ENCODE results near the gene RNF43. TPM values are rescaled to one million over a fixed set of nuclear protein-coding genes. Genes with fewer than 3 reads are reported as not detected.

The RNF43 gene
- polyA plus RNA-seq, 1 donor (not counting 4 experiments of a cell fraction or from before 2014, with no cell fraction given): 15.0 TPM

DNA sequence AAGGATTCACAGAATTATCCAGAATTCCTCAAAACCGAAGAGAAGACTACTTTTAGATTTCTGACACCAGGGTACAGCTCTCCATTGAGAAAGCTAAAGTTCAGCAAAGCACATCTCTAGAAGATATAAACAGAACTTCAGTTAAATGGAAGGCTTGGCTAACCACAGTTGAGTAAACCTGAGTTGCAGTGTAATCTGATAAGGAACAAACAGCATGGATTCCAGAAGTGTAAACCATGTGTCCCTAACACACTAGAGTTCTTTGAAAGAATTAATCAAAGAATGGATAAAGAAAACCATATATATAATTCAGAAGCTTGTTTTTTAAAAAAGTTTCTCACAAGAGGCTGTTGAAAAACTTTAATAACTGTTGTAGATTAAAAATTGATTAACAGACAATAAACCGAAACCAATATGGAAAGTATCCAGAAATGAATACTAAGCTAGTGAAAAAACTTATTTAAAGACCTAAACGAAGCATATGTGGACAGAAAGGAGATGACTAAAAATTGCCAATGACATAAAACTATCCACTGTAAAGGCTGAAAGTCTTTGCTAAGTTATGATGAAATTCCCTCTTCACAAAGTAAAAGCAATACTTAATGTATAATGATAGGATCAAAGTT lies 4.3 kb downstream of the RNF43 start:
- Histone ChIP-seq H3K4me3 (ENCODE audit: control insufficient read depth in 2 of 3, extremely low read depth in 1 of 3, insufficient read depth in 2 of 3, low read depth in 1 of 3, low read length in 3 of 3) (peak overlapping the region; percentile 64 to 97 (median 95)), H4K20me1 (ENCODE audit: control insufficient read depth, extremely low read depth, insufficient read depth, low read length) (no peaks in the 10 kb centered on the region), H3K27ac (ENCODE audit: control insufficient read depth, insufficient read depth, low read length) (peak overlapping the region; percentile 95), H3K9me1 (ENCODE audit: control insufficient read depth, extremely low read depth, insufficient read depth, low read length) (no peaks in the 10 kb centered on the region), H3K4me1 (ENCODE audit: control insufficient read depth, extremely low read depth, insufficient read depth, low read length) (peaks cover 45% of the 10 kb centered on the region), H3K79me2 (ENCODE audit: control insufficient read depth, insufficient read depth, low read length) (peaks cover 90% of the 10 kb centered on the region), H2AFZ (ENCODE audit: control insufficient read depth, low read length) (no peak overlapping the region), H3K9me3 (ENCODE audit: control insufficient read depth, low read depth, low read length) (no peaks in the 10 kb centered on the region), H3K4me2 (ENCODE audit: control insufficient read depth, extremely low read depth, insufficient read depth, low read depth, low read length) (peak overlapping the region; percentile 93), H3K9ac (ENCODE audit: control insufficient read depth, extremely low read depth, insufficient read depth, low read length) (peak overlapping the region; percentile 91), H3K36me3 (ENCODE audit: control insufficient read depth in 2 of 2, extremely low read depth in 1 of 2, insufficient read depth in 2 of 2, low read length in 2 of 2) (no peaks in the 10 kb centered on the region), H3K27me3 (ENCODE audit: control insufficient read depth, extremely low read depth, insufficient read depth, low read length) (no peaks in the 10 kb centered on the region)
- DNase-seq (ENCODE audit: low read depth, low spot score) (no peak), FAIRE-seq (peak; percentile 73)
- dilution Hi-C loops (cut with MboI; ENCODE audit: extremely low pct_ligation_motif_present, low sequenced_read_pairs): no loop called here
- TF ChIP-seq, protein P1, sequence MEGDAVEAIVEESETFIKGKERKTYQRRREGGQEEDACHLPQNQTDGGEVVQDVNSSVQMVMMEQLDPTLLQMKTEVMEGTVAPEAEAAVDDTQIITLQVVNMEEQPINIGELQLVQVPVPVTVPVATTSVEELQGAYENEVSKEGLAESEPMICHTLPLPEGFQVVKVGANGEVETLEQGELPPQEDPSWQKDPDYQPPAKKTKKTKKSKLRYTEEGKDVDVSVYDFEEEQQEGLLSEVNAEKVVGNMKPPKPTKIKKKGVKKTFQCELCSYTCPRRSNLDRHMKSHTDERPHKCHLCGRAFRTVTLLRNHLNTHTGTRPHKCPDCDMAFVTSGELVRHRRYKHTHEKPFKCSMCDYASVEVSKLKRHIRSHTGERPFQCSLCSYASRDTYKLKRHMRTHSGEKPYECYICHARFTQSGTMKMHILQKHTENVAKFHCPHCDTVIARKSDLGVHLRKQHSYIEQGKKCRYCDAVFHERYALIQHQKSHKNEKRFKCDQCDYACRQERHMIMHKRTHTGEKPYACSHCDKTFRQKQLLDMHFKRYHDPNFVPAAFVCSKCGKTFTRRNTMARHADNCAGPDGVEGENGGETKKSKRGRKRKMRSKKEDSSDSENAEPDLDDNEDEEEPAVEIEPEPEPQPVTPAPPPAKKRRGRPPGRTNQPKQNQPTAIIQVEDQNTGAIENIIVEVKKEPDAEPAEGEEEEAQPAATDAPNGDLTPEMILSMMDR (optimal IDR thresholded peaks at IDR 0.05 in 1 of 3, IDR thresholded peaks at IDR 0.05 in 1 of 3, conservative IDR thresholded peaks at IDR 0.05 in 1 of 3; ENCODE audit: extremely low read depth in 1 of 3, insufficient read depth in 2 of 3, low read length in 3 of 3): no peak
- TF ChIP-seq EZH2 (IDR thresholded peaks at IDR 0.05; ENCODE audit: low read length): no peak

GRCh38 chr17:58412064-58412703 lies 5.2 kb downstream of the RNF43 start:
- TF ChIP-seq, protein P1 (optimal IDR thresholded peaks at IDR 0.05 in 1 of 3, IDR thresholded peaks at IDR 0.05 in 1 of 3, conservative IDR thresholded peaks at IDR 0.05 in 1 of 3; ENCODE audit: extremely low read depth in 1 of 3, insufficient read depth in 2 of 3, low read length in 3 of 3): no peak
- TF ChIP-seq EZH2 (IDR thresholded peaks at IDR 0.05; ENCODE audit: low read length): no peak
- no peak for FAIRE-seq
- Histone ChIP-seq H3K9me1 (ENCODE audit: control insufficient read depth, extremely low read depth, insufficient read depth, low read length) (no peaks in the 10 kb centered on the region), H3K9me3 (ENCODE audit: control insufficient read depth, low read depth, low read length) (no peaks in the 10 kb centered on the region), H3K4me2 (ENCODE audit: control insufficient read depth, extremely low read depth, insufficient read depth, low read depth, low read length) (peak overlapping the region; percentile 93), H2AFZ (ENCODE audit: control insufficient read depth, low read length) (no peak overlapping the region), H3K79me2 (ENCODE audit: control insufficient read depth, insufficient read depth, low read length) (peaks cover 99% of the 10 kb centered on the region), H3K27me3 (ENCODE audit: control insufficient read depth, extremely low read depth, insufficient read depth, low read length) (no peaks in the 10 kb centered on the region), H3K4me3 (ENCODE audit: control insufficient read depth in 2 of 3, extremely low read depth in 1 of 3, insufficient read depth in 2 of 3, low read depth in 1 of 3, low read length in 3 of 3) (peak overlapping the region; percentile 64 to 97 (median 95)), H3K9ac (ENCODE audit: control insufficient read depth, extremely low read depth, insufficient read depth, low read length) (peak overlapping the region; percentile 91), H3K27ac (ENCODE audit: control insufficient read depth, insufficient read depth, low read length) (peak overlapping the region; percentile 95), H3K36me3 (ENCODE audit: control insufficient read depth in 2 of 2, extremely low read depth in 1 of 2, insufficient read depth in 2 of 2, low read length in 2 of 2) (no peaks in the 10 kb centered on the region), H4K20me1 (ENCODE audit: control insufficient read depth, extremely low read depth, insufficient read depth, low read length) (no peaks in the 10 kb centered on the region), H3K4me1 (ENCODE audit: control insufficient read depth, extremely low read depth, insufficient read depth, low read length) (peaks cover 44% of the 10 kb centered on the region)
- dilution Hi-C loops (cut with MboI; ENCODE audit: extremely low pct_ligation_motif_present, low sequenced_read_pairs): no loop called here
- no peak for DNase-seq (ENCODE audit: low read depth, low spot score)
